GM12892 (cell line): Measurements from ENCODE around the gene EGFR.

Experiments
- POLR2A ChIP-seq: IDR thresholded peaks from 2 replicates; pipeline ENCODE4 v1.6.1; 2011; ENCODE audit warnings: low read depth, low read length, control low read depth
- POLR2AphosphoS5 ChIP-seq: IDR thresholded peaks from 2 replicates; pipeline ENCODE4 v1.6.1; 2011; ENCODE audit warnings: low read depth, low read length, control low read depth
- TAF1 ChIP-seq: IDR thresholded peaks from 2 replicates; pipeline ENCODE4 v1.6.1; 2011; ENCODE audit warnings: low read depth, mild to moderate bottlenecking, control low read depth, low read length, borderline replicate concordance

DNA sequence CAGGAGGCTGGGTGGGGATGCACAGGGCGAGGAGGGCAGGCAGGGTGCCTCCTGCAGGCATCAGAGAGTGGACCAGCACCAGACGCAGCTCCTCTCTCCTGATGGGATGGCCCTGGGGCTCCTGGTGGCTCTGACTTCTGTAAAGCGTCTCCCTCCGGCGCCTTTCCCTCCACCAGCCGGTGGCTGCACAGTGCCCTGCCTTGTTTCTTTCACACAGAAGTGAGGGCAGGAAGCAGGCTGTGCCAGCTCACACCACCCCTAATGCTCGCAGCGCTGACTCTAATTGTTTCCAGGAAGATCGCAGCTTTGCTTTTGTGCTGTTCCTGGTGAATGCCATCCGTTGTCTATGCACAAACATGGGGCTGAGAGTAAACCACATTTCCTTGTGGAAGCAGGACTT lies 194.0 kb downstream of the EGFR start:
- TF ChIP-seq POLR2AphosphoS5 (no peak), TAF1 (no peak), POLR2A (no peak)
